GM12874 (cell line): ENCODE measurements around the gene STK35.

Experiments
- TF ChIP-seq, protein P1 (sequence below): IDR thresholded peaks from 2 replicates; pipeline ENCODE4 v1.5.1; 2011; ENCODE audit warnings: low read depth, mild to moderate bottlenecking, control low read depth, low read length, moderate library complexity; ENCODE audit not compliant: insufficient read depth

STK35 gene

DNA sequence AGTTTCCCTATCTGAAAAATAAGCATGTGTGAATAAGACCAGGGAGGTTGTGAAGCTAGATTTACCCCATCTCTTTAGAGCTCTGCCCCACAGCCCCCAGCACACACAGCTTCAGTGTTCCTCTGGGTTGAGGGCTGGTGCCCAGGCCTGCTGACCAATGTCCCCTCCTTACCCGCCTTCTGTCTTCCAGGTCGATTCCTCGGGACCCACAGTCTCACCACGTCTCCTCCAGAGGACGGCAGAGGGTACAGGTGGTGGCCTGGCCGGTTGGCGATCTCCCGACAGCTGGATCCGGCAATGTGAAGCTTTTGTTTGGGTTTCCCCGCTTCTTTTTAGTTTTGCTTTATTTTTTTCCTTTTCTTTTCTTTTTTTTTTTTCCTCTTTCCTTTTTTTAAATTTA, 42.0 kb downstream of the STK35 start:
- TF ChIP-seq, protein P1, sequence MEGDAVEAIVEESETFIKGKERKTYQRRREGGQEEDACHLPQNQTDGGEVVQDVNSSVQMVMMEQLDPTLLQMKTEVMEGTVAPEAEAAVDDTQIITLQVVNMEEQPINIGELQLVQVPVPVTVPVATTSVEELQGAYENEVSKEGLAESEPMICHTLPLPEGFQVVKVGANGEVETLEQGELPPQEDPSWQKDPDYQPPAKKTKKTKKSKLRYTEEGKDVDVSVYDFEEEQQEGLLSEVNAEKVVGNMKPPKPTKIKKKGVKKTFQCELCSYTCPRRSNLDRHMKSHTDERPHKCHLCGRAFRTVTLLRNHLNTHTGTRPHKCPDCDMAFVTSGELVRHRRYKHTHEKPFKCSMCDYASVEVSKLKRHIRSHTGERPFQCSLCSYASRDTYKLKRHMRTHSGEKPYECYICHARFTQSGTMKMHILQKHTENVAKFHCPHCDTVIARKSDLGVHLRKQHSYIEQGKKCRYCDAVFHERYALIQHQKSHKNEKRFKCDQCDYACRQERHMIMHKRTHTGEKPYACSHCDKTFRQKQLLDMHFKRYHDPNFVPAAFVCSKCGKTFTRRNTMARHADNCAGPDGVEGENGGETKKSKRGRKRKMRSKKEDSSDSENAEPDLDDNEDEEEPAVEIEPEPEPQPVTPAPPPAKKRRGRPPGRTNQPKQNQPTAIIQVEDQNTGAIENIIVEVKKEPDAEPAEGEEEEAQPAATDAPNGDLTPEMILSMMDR, result no peak

DNA sequence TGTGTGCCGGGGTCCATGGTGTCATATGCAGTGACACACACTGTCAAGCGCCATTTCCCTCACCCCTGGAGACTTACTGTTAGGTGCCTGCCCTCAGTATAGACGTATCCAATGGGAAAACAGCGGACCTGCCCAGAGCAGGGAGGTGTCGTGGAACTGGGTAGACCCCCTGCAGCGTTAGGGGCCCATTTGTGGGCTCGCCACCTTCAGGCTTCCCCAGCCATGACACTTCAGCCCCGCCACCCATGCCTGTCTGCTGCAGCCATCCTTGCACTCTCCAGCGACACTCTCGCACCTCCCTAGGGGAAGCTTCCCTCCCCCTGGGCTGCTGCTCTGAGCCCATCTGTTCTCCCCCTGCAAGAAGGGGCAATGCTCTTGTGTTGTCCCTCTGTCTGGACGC, 43.2 kb downstream of the STK35 start:
- TF ChIP-seq, protein P1, result no peak

DNA sequence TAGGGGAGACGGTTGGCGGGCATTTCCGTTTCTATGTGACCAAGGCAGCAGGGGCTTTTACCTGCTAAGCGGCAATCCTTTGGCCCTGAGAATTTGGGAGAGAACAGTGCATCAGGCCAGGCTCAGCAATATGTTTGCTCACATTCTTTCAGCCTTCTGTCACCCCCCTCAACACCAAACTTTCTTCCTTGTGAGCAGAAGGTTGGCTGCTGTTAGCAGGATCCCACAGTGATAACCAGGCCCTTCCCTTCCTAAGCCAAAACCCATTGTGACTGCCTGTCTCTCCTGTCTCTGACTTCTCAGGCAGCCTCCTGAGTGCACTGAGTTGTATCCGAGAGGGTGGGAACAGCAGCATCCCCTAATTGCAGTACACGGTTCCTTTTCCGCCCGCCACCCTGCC, 43.7 kb downstream of the STK35 start:
- TF ChIP-seq, protein P1, result no peak

DNA sequence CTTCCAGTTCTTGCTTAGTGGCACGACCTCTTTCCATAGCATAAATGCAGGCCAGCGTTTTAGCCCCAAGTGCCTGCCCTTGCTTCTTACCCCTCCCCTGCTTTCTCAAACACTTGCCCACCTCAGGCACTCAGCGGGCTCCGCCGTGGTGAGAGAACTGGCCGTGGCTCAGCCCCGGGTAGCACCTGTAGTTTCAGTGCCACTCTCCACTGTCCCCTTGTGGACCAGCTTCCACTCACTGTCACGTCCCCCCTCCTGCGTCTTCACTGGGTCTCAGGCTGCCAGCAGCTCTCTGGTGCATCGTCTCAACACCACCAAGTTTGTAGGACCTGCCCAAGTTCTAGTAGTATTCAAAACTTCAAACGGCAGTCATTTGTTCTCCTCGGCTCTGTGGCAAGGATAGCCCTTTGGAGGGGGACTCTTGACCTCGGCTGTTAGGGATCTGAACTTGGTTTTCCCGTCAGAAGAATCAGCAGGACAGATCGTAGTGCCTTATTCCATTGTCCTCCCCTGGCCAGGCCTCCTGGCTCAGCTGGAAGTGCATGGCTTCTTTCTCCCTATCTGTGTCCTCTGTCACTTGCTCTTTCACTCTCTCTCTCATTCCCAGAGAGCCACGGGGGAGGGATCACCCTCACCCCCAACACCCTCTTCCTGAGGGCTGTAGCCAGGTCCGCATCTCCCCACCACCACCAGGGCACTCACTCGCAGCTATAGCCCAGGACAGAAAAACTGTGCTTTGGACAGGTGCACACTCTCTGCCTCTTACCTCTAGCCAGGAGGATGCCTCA, 44.6 kb downstream of the STK35 start:
- TF ChIP-seq, protein P1, result no peak

DNA sequence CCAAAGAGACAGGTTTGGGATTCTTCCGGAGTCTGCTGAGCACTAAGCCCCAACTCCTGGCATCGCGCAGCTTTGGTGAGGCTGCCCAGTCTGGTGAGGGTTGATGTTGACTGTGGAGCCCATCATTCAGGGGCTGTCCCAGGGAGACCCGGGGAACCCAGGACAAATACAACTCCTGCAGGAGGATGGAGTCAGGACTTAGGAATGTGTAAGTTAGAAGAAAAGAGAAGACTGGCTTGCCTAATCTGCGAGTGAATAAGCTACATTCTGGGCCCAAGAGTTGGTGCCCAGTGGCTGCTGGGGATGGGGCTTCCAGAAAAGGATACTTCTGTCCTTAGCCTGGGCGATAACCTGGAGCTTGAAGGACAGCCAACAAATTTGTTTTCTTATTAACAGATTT, 47.9 kb downstream of the STK35 start:
- TF ChIP-seq, protein P1, result no peak

DNA sequence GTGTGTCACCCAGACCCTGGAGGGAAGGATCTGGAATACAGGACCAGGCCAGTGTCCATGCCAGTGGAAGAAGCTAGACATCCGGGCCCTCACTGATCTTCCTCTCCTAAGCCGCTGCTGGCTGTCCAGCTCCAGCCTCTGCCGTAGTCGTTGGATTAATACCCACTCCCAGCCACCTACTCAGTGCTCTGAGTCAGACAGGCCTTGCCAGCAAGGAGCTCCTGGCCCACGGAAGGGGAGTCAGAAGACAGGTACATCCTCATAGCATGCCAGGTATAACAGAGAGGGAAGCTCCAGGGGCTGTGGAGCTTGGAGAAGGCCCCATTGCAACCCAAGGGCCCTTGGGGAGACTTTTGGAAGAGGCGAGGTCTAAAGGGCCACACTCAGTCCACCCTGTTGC, 49.0 kb downstream of the STK35 start:
- TF ChIP-seq, protein P1, result no peak

DNA sequence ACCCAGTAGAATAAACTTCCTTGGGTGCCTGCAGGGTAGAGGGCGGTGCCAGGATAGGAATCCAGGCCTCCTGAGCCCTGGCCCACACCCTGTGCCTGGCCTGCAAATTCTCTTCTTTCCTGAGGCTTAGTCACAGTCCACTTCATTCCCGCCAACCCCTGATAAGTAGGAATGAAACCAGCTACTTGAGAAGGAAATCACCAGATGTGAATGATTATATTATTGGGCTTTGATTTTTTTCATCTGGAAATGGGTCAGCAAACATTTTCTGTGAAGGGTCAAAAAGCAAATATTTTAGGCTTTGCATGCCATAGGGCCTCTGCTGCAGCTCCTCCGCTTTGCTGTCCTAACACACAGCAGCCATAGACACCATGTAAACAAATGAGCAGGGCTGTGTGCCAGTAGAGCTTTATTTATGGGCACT, 50.2 kb downstream of the STK35 start:
- TF ChIP-seq, protein P1, result no peak
